ENCODE results near the gene INTS15.

DNA sequence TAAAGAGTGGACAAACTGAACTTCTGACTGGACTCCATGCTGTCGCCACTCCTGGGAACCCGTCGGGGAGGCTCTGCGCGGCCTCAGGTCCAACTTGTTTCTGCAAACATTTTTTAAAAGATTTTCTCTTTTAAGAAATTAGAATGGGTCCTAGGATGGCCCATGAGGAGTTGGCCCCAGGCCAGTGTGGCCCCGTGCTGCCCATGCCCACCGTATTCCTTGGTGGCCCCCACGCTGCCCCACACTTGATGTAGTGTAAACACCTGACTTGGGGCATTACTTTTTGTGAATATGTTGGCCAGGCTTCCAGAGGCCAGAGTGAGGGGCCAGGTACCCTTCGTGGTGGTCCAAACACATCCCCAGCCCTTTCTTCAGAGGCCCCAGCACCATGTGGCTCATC lies 66.6 kb downstream of the INTS15 start:
- TF ChIP-seq RCOR1 (IDR thresholded peaks at IDR 0.05; ENCODE audit: borderline replicate concordance in 1 of 2, low read depth in 2 of 2, low read length in 2 of 2): no peak
- no peak for TF ChIP-seq ZNF431 (CRISPR knock-in tag; IDR thresholded peaks at IDR 0.05)
- no peak for TF ChIP-seq SREBF1 (IDR thresholded peaks at IDR 0.05; ENCODE audit: borderline replicate concordance, low read depth, low read length)
- TF ChIP-seq SP1 (CRISPR knock-in tag; IDR thresholded peaks at IDR 0.05): no peak
- TF ChIP-seq POLR2AphosphoS5 (IDR thresholded peaks at IDR 0.05; ENCODE audit: control insufficient read depth, insufficient read depth, low read depth, low read length): no peak

All from K562 (cell line).